ENCODE data around the gene TARS3. TPM values are rescaled to one million over a fixed set of nuclear protein-coding genes. Genes with fewer than 3 reads are reported as not detected.

Gene TARS3
- total RNA-seq, 1 donor, result 8.7 TPM

DNA sequence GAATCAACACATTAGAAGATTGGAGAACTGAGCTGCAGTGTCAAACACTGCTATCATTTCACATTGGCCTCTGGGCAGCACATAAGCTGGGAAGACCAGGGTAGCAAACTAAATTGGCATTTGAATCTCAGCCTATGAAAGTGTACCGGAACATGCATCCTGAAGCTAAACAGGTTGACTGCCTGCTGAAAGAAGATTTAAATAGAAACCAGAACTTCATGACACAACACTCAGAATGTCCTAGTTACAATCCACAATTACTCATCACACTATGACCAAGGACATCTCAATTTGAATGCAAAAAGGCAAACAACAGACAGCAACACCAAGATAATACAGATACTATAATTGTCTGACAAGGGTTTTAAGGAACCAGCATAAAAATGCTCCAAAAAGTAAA lies 98.3 kb downstream of the TARS3 start:
- TF ChIP-seq, protein P1, sequence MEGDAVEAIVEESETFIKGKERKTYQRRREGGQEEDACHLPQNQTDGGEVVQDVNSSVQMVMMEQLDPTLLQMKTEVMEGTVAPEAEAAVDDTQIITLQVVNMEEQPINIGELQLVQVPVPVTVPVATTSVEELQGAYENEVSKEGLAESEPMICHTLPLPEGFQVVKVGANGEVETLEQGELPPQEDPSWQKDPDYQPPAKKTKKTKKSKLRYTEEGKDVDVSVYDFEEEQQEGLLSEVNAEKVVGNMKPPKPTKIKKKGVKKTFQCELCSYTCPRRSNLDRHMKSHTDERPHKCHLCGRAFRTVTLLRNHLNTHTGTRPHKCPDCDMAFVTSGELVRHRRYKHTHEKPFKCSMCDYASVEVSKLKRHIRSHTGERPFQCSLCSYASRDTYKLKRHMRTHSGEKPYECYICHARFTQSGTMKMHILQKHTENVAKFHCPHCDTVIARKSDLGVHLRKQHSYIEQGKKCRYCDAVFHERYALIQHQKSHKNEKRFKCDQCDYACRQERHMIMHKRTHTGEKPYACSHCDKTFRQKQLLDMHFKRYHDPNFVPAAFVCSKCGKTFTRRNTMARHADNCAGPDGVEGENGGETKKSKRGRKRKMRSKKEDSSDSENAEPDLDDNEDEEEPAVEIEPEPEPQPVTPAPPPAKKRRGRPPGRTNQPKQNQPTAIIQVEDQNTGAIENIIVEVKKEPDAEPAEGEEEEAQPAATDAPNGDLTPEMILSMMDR (IDR thresholded peaks at IDR 0.05; ENCODE audit: extremely low read depth, low read depth, low read length), result no peak
- Histone ChIP-seq H3K27me3 (ENCODE audit: insufficient read depth, low read length) (no peaks in the 10 kb centered on the region), H3K27ac (ENCODE audit: low read depth, low read length) (no peak overlapping the region), H2AFZ (ENCODE audit: low read length) (no peak overlapping the region), H3K4me3 (ENCODE audit: insufficient read depth, low read length) (no peak overlapping the region), H3K4me1 (ENCODE audit: insufficient read depth, low read length) (no peaks in the 10 kb centered on the region), H3K4me2 (ENCODE audit: insufficient read depth, low read length) (no peak overlapping the region), H3K9me3 (ENCODE audit: low read depth, low read length) (no peaks in the 10 kb centered on the region), H4K20me1 (ENCODE audit: insufficient read depth, low read length) (no peaks in the 10 kb centered on the region), H3K79me2 (ENCODE audit: insufficient read depth, low read length) (no peaks in the 10 kb centered on the region), H3K36me3 (ENCODE audit: insufficient read depth, low read length) (no peaks in the 10 kb centered on the region)
- DNase-seq (ENCODE audit: insufficient read length, low spot score, missing footprints), result peak; percentile 58

DNA sequence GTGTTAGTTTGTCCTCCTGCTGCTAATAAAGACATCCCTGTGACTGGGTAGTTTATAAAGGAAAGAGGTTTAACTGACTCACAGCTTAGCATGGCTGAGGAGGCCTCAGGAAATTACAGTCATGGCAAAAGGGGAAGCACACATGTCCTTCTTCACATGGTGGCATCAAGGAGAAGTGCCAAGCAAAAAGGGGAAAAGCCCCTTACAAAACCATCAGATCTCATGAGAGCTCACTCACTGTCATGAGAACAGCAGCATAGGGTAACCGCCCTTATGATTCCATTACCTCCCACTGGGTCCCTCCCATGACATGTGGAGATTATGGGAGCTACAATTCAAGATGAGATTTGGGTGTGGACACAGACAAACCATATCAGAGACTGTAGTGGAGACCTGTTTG lies 99.1 kb downstream of the TARS3 start:
- Histone ChIP-seq H3K9me3 (ENCODE audit: low read depth, low read length) (no peaks in the 10 kb centered on the region), H3K27ac (ENCODE audit: low read depth, low read length) (no peak overlapping the region), H4K20me1 (ENCODE audit: insufficient read depth, low read length) (no peaks in the 10 kb centered on the region), H3K27me3 (ENCODE audit: insufficient read depth, low read length) (no peaks in the 10 kb centered on the region), H2AFZ (ENCODE audit: low read length) (no peak overlapping the region), H3K4me2 (ENCODE audit: insufficient read depth, low read length) (no peak overlapping the region), H3K79me2 (ENCODE audit: insufficient read depth, low read length) (no peaks in the 10 kb centered on the region), H3K4me3 (ENCODE audit: insufficient read depth, low read length) (no peak overlapping the region), H3K36me3 (ENCODE audit: insufficient read depth, low read length) (no peaks in the 10 kb centered on the region), H3K4me1 (ENCODE audit: insufficient read depth, low read length) (no peaks in the 10 kb centered on the region)
- TF ChIP-seq, protein P1 (IDR thresholded peaks at IDR 0.05; ENCODE audit: extremely low read depth, low read depth, low read length), result no peak
- DNase-seq (ENCODE audit: insufficient read length, low spot score, missing footprints), result no peak

- Histone ChIP-seq H3K4me1 (ENCODE audit: insufficient read depth, low read length) (no peaks in the 10 kb centered on the region), H3K36me3 (ENCODE audit: insufficient read depth, low read length) (no peaks in the 10 kb centered on the region), H4K20me1 (ENCODE audit: insufficient read depth, low read length) (no peaks in the 10 kb centered on the region), H3K4me3 (ENCODE audit: insufficient read depth, low read length) (no peak overlapping the region), H2AFZ (ENCODE audit: low read length) (no peak overlapping the region), H3K79me2 (ENCODE audit: insufficient read depth, low read length) (no peaks in the 10 kb centered on the region), H3K9me3 (ENCODE audit: low read depth, low read length) (no peaks in the 10 kb centered on the region), H3K27me3 (ENCODE audit: insufficient read depth, low read length) (no peaks in the 10 kb centered on the region), H3K27ac (ENCODE audit: low read depth, low read length) (no peak overlapping the region), H3K4me2 (ENCODE audit: insufficient read depth, low read length) (no peak overlapping the region)
- DNase-seq (ENCODE audit: insufficient read length, low spot score, missing footprints), result no peak
- TF ChIP-seq, protein P1 (IDR thresholded peaks at IDR 0.05; ENCODE audit: extremely low read depth, low read depth, low read length), result no peak
Observed at GRCh38 chr15:101623367-101624304, 100.6 kb downstream of the TARS3 start.

DNA sequence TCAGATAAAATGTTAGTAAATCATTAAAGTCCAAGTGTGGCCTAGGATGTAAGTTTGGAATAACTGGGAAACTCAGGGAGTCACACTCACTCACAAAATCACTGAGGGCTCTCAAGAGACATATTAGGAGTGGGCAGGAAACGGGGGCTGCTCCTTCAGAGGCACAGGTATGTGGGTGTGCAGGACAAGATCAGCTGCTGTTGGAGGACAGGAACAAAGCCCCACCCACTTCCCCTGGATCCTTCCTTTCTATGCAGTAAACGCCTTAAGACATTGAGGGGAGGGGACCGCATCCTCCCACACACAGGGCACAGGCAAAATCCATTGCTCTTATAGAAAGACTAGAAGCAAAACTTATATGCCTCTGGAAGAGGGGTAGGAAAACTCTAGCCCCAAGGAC lies 102.3 kb downstream of the TARS3 start:
- H4K20me1 ChIP-seq (ENCODE audit: insufficient read depth, low read length), result no peaks in the 10 kb centered on the region
- H2AFZ ChIP-seq (ENCODE audit: low read length), result no peak overlapping the region
- no peak overlapping the region for H3K27ac ChIP-seq (ENCODE audit: low read depth, low read length)
- H3K4me2 ChIP-seq (ENCODE audit: insufficient read depth, low read length), result no peak overlapping the region
- no peaks in the 10 kb centered on the region for H3K27me3 ChIP-seq (ENCODE audit: insufficient read depth, low read length)
- no peaks in the 10 kb centered on the region for H3K4me1 ChIP-seq (ENCODE audit: insufficient read depth, low read length)
- TF ChIP-seq, protein P1 (IDR thresholded peaks at IDR 0.05; ENCODE audit: extremely low read depth, low read depth, low read length), result no peak
- DNase-seq (ENCODE audit: insufficient read length, low spot score, missing footprints), result peak; percentile 17
- H3K79me2 ChIP-seq (ENCODE audit: insufficient read depth, low read length), result no peaks in the 10 kb centered on the region
- H3K9me3 ChIP-seq (ENCODE audit: low read depth, low read length), result no peaks in the 10 kb centered on the region
- no peaks in the 10 kb centered on the region for H3K36me3 ChIP-seq (ENCODE audit: insufficient read depth, low read length)
- no peak overlapping the region for H3K4me3 ChIP-seq (ENCODE audit: insufficient read depth, low read length)
